Right lobe of liver (tissue), 4 donors: ENCODE data around the gene COG3.

Source experiments
- CTCF ChIP-seq, 4 donors: fragments of 200-600 bp in 3 of 4; fragments of 450-650 bp in 1 of 4; IDR thresholded peaks; one replicate each; pipeline versions ENCODE4 v1.5.1 to v1.8.0; 2016 to 2022; ENCODE audit warnings: antibody characterized with exemption in 4 of 4, mild to moderate bottlenecking in 2 of 4
- POLR2A ChIP-seq: fragments of 450-650 bp; IDR thresholded peaks from one replicate; pipeline ENCODE4 v1.6.1; 2017; ENCODE audit warnings: antibody characterized with exemption, mild to moderate bottlenecking
- donor health status: DM: no; HTN: no; CAD: no.
- donor health status: DM: no; HTN: no; CAD: no.
- donor health status: DM: no; HTN: yes; CAD: no.

DNA sequence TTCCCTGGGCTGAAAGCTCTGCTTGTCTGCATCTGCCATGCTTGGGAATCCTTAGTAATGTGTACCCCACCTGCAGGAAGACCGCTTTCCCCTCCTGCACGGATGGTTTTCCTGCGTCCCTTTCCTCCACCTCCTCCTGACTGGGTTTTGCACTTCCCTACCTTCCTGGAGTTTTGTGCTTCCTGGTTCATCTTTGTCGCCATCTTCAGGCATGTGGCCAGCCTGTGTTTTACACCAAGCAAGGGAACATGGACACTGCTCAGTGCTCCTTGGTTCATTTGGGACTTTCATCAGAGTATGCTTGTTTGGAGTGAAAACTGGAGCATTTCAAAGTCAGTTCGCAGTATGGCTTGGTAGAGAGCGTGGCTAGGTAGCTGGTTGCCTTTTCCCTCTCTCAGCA, 120.1 kb downstream of the COG3 start:
- no peak for TF ChIP-seq CTCF (IDR thresholded peaks at IDR 0.05)
- TF ChIP-seq POLR2A: no peak
